Nephron progenitor cell (in vitro differentiated cells): ENCODE results near the gene POP4.

Experiments used
- DNase-seq: peaks from one replicate; pipeline ENCODE4 v3.0.0; 2021
- H3K27ac Mint-ChIP-seq: 2 replicates; pipeline ENCODE4 v1.8.0; 2021; ENCODE audit warnings: mild to moderate bottlenecking, moderate library complexity, mixed read lengths
- H3K27me3 Mint-ChIP-seq: 2 replicates; pipeline ENCODE4 v1.8.0; 2021; ENCODE audit warnings: mild to moderate bottlenecking, low read depth, mixed read lengths; ENCODE audit not compliant: poor library complexity
- H3K36me3 Mint-ChIP-seq: 2 replicates; pipeline ENCODE4 v1.8.0; 2021; ENCODE audit warnings: low read depth, mixed read lengths
- H3K4me1 Mint-ChIP-seq: 2 replicates; pipeline ENCODE4 v1.8.0; 2021; ENCODE audit warnings: mixed read lengths
- H3K4me3 Mint-ChIP-seq: 2 replicates; pipeline ENCODE4 v1.8.0; 2021; ENCODE audit warnings: mild to moderate bottlenecking, moderate library complexity, mixed read lengths
- H3K9me3 Mint-ChIP-seq: 2 replicates; pipeline ENCODE4 v1.8.0; 2021; ENCODE audit warnings: mild to moderate bottlenecking, moderate library complexity, mixed read lengths
- TF ChIP-seq, protein P1 (sequence below): fragments of 200-600 bp; sonication (generic); IDR thresholded peaks from 2 replicates; pipeline ENCODE4 v1.5.0; 2021; ENCODE audit warnings: antibody characterized with exemption

The POP4 gene

DNA sequence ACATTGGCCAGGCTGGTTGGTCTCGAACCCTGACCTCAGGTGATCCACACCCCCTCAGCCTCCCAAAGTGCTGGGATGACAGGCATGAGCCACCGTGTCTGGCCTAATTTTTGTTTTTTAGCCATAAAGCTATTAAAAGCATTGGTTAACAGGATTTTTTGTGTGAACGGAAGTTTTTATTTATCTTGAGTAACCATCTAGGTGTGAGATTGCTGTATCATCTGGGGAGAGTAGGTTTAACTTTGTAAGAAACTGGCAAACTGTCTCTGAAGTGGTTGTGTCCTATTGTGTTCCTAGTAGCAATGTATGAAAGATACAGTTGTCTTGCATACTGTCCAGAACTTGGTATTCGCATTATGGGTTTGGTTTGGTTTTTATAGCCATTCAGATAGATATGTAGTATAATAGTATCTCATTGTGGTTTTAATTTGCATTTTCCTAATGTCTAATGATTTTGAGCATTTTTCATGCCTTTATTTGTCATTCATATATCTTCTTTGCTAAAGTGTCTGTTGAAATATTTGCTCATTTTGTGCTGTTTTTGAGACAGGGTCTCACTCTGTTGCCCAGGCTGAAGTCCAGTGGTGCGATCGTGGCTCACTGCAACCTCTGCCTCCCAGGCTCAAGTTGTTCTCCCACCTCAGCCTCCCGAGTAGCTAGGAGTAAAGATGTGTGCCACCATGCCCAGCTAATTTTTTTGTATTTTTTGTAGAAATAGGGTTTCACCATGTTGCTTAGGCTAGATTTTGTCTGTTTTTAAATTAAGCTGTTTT, 45.7 kb downstream of the POP4 start:
- Mint-ChIP-seq H3K36me3 (no peaks in the 10 kb centered on the region), H3K4me1 (no peaks in the 10 kb centered on the region), H3K9me3 (peaks cover 18% of the 10 kb centered on the region), H3K27ac (no peak overlapping the region), H3K27me3 (peaks cover 8% of the 10 kb centered on the region), H3K4me3 (no peak overlapping the region)
- TF ChIP-seq, protein P1, sequence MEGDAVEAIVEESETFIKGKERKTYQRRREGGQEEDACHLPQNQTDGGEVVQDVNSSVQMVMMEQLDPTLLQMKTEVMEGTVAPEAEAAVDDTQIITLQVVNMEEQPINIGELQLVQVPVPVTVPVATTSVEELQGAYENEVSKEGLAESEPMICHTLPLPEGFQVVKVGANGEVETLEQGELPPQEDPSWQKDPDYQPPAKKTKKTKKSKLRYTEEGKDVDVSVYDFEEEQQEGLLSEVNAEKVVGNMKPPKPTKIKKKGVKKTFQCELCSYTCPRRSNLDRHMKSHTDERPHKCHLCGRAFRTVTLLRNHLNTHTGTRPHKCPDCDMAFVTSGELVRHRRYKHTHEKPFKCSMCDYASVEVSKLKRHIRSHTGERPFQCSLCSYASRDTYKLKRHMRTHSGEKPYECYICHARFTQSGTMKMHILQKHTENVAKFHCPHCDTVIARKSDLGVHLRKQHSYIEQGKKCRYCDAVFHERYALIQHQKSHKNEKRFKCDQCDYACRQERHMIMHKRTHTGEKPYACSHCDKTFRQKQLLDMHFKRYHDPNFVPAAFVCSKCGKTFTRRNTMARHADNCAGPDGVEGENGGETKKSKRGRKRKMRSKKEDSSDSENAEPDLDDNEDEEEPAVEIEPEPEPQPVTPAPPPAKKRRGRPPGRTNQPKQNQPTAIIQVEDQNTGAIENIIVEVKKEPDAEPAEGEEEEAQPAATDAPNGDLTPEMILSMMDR, result no peak
- no peak for DNase-seq

DNA sequence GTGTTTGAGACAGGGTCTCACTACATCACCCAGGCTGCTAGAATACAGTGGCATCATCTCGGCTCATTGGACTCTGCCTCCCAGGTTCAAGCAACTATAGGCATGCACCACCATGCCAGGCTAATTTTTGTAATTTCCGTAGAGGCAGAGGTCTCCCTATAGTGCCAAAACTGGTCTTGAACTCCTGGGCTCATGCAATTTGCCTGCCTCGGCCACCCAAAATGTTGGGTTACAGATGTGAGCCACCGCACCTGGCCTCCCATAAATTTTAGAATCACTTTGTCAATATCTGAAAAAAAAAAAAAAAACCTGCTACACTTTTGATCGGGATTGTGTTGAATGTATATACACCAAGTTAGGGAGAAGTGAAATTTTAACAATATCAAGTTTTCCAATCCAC, 47.3 kb downstream of the POP4 start:
- no peaks in the 10 kb centered on the region for H3K4me1 Mint-ChIP-seq
- H3K27ac Mint-ChIP-seq, result no peak overlapping the region
- TF ChIP-seq, protein P1, result no peak
- H3K36me3 Mint-ChIP-seq, result no peaks in the 10 kb centered on the region
- peaks cover 18% of the 10 kb centered on the region for H3K9me3 Mint-ChIP-seq
- no peak for DNase-seq
- H3K4me3 Mint-ChIP-seq, result no peak overlapping the region
- peaks cover 4% of the 10 kb centered on the region for H3K27me3 Mint-ChIP-seq

DNA sequence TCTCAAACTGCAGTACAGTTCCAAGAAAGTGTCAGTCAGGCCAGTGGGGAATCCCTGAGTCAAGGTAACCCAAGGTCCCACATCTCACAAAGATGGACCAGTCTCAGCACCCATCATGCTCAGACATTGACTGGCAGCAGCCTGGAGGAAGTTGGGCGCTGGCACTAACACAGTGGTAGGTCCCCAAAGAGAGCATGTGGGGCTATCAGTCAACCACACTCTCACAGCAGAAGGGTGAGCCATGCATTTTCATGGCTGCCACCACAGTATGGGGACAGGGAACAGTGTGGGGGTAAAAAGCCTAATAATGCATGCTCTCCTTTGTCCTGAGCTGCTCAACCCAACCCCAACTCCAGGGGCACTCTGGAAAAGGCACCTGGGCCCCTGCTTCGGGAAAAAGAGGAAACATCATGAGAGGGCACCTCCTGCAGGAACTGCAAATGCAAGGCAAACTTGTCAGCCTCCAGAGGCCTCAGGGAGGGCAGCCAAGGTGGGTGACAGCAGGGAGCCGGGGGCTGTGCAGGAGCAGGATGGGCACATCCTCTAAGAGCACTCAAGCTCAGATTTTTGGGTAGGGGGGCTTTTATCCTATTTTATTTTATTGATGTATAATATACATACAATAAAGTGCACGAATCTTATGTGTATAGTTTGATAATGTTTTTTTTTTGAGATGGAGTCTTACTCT, 49.7 kb downstream of the POP4 start:
- no peak for DNase-seq
- peaks cover 1% of the 10 kb centered on the region for H3K4me1 Mint-ChIP-seq
- TF ChIP-seq, protein P1, result no peak
- no peaks in the 10 kb centered on the region for H3K36me3 Mint-ChIP-seq
- no peak overlapping the region for H3K27ac Mint-ChIP-seq
- peaks cover 4% of the 10 kb centered on the region for H3K27me3 Mint-ChIP-seq
- no peak overlapping the region for H3K4me3 Mint-ChIP-seq
- peaks cover 18% of the 10 kb centered on the region for H3K9me3 Mint-ChIP-seq

DNA sequence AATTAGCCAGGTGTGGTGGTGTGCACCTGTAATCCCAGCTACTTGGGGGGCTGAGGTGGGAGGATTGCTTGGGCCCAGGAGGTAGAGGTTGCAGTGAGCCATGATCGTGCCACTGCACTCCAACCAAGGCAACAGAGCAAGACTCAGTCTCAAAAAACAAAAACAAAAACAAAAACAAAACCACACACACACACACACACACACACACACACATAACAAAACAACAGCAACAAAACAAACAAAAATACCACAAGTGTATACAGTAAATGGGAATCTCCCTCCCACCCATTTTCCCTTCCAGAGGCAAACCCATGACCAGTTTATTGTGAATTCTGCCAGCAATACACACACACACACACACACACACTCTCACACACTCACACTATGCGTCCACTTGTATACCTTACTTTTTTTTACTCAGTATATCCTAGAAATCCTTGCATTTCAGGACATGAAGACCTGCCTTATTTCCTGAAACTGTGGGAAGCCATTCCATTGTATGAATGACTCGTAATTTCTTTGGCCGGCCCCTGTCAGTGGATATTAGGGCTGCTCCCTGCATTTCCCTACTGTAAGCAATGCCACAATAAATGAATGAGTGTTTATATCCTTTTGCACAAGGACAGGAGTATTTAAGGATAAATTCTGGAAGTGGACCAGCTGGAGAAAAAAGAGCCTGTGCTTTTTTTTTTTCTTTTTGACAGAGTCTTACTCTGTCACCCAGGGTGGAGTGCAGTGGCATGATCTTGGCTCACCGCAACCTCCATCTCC, 52.3 kb downstream of the POP4 start:
- H3K4me3 Mint-ChIP-seq, result no peak overlapping the region
- no peak for DNase-seq
- H3K36me3 Mint-ChIP-seq, result no peaks in the 10 kb centered on the region
- H3K27me3 Mint-ChIP-seq, result peaks cover 13% of the 10 kb centered on the region
- H3K9me3 Mint-ChIP-seq, result peaks cover 12% of the 10 kb centered on the region
- TF ChIP-seq, protein P1, result no peak
- no peak overlapping the region for H3K27ac Mint-ChIP-seq
- H3K4me1 Mint-ChIP-seq, result peaks cover 21% of the 10 kb centered on the region

DNA sequence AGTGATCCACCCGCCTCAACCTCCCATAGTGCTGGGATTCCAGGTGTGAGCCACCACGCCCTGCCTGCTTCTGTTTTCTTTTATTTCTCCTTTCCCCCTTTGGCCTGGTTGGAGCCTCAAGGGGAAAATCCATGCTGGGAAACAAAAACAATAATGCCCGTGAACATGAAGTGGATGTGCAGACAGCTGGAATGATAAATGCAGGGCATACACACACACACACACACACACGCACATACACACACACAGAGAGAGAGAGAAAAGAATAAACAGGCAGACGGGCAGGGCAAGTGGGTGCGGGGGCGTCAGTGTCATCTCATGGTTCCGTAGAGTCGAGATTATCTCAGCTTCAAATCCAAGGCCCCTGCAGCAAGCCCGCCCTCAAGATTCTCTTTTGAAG, 54.8 kb downstream of the POP4 start:
- Mint-ChIP-seq H3K36me3 (no peaks in the 10 kb centered on the region), H3K9me3 (no peaks in the 10 kb centered on the region), H3K27me3 (peaks cover 21% of the 10 kb centered on the region), H3K4me3 (no peak overlapping the region), H3K27ac (no peak overlapping the region), H3K4me1 (peaks cover 27% of the 10 kb centered on the region)
- TF ChIP-seq, protein P1, result no peak
- no peak for DNase-seq
